Ishikawa (cell line): ENCODE data around the gene LMAN1.

ENCODE experiments used
- CEBPB ChIP-seq: IDR thresholded peaks from 2 replicates; pipeline ENCODE4 v1.6.1; 2012
- EGR1 ChIP-seq: IDR thresholded peaks from 2 replicates; pipeline ENCODE4 v1.6.1; 2012
- EP300 ChIP-seq: IDR thresholded peaks from 2 replicates; pipeline ENCODE4 v1.6.1; 2012; ENCODE audit warnings: borderline replicate concordance
- FOXM1 ChIP-seq: IDR thresholded peaks from 2 replicates; pipeline ENCODE4 v1.6.1; 2012; ENCODE audit warnings: low read depth, borderline replicate concordance
- MAX ChIP-seq: IDR thresholded peaks from 2 replicates; pipeline ENCODE4 v1.6.1; 2012
- NFIC ChIP-seq: IDR thresholded peaks from 2 replicates; pipeline ENCODE4 v1.6.1; 2012
- RAD21 ChIP-seq: IDR thresholded peaks from 2 replicates; pipeline ENCODE4 v1.6.1; 2012; ENCODE audit warnings: low read depth
- REST ChIP-seq: IDR thresholded peaks from 2 replicates; pipeline ENCODE4 v1.6.1; 2012; ENCODE audit warnings: low read depth, mild to moderate bottlenecking
- TAF1 ChIP-seq: IDR thresholded peaks from 2 replicates; pipeline ENCODE4 v1.6.1; 2012; ENCODE audit warnings: low read depth, mild to moderate bottlenecking
- TCF12 ChIP-seq: IDR thresholded peaks from 2 replicates; pipeline ENCODE4 v1.6.1; 2012; ENCODE audit warnings: low read depth
- TEAD4 ChIP-seq: IDR thresholded peaks from 2 replicates; pipeline ENCODE4 v1.6.1; 2012
- USF1 ChIP-seq: IDR thresholded peaks from 2 replicates; pipeline ENCODE4 v1.6.1; 2012
- YY1 ChIP-seq: IDR thresholded peaks from 2 replicates; pipeline ENCODE4 v1.6.1; 2012; ENCODE audit warnings: low read depth
- ZBTB7A ChIP-seq: IDR thresholded peaks from 2 replicates; pipeline ENCODE4 v1.6.1; 2012; ENCODE audit warnings: low read depth

- no peak for TF ChIP-seq RAD21
- TF ChIP-seq EP300, result no peak
- TF ChIP-seq REST, result no peak
- TF ChIP-seq TCF12, result no peak
- TF ChIP-seq TAF1, result no peak
- no peak for TF ChIP-seq CEBPB
- TF ChIP-seq EGR1, result no peak
- no peak for TF ChIP-seq ZBTB7A
- no peak for TF ChIP-seq NFIC
- no peak for TF ChIP-seq USF1
- no peak for TF ChIP-seq FOXM1
- TF ChIP-seq YY1, result no peak
- TF ChIP-seq MAX, result no peak
- TF ChIP-seq TEAD4, result no peak
Measured at GRCh38 chr18:59374128-59374527, 15.1 kb upstream of the LMAN1 start.
